Ovary (tissue), 9 donors: ENCODE results near the gene TUBB4B. TPM values are rescaled to one million over a fixed set of nuclear protein-coding genes. Genes with fewer than 3 reads are reported as not detected.

Experiments used
- DNase-seq, 5 donors: peaks; one replicate each; pipeline ENCODE4 v3.0.0-alpha.2; 2019 to 2020
- H3K27ac ChIP-seq, 2 donors: fragments of 200-600 bp; one replicate each; pipeline versions ENCODE4 v1.5.1 to v1.8.0; 2019 to 2022
- H3K27me3 ChIP-seq: fragments of 200-600 bp; one replicate; pipeline ENCODE4 v1.8.0; 2022
- H3K36me3 ChIP-seq: fragments of 200-600 bp; sonication (generic); one replicate; pipeline ENCODE4 v1.5.1; 2019
- H3K4me1 ChIP-seq: one replicate; pipeline ENCODE4 v1.8.1; 2013; ENCODE audit warnings: mild to moderate bottlenecking, moderate library complexity; ENCODE audit not compliant: insufficient read depth
- H3K4me3 ChIP-seq: fragments of 200-600 bp; sonication (generic); one replicate; pipeline ENCODE4 v1.5.1; 2017
- H3K9me3 ChIP-seq, 2 donors: fragments of 200-600 bp in 1 of 2; sonication (generic) in 1 of 2; one replicate each; pipeline versions ENCODE4 v1.5.1 to v1.8.1; 2013 to 2019; ENCODE audit warnings: mild to moderate bottlenecking in 1 of 2, moderate library complexity in 1 of 2
- EP300 ChIP-seq: sonication (generic); formaldehyde crosslinking; IDR thresholded peaks from one replicate; pipeline ENCODE4 v1.6.1; 2017; ENCODE audit warnings: antibody characterized with exemption
- POLR2A ChIP-seq: fragments of 450-650 bp; IDR thresholded peaks from one replicate; pipeline ENCODE4 v1.6.1; 2017; ENCODE audit warnings: antibody characterized with exemption, mild to moderate bottlenecking, moderate library complexity
- WGBS, 3 donors: extraction: QIAGEN DNeasy Blood & Tissue Kit in 1 of 3; methylation state at CpG; one replicate each; pipeline versions ENCODE4 v1.1.5 to v1.1.7; 2013 to 2017; 5-methylcytosine and 5-hydroxymethylcytosine counted together
- intact Hi-C, 4 donors: fragments of 100-400 bp; cut with DNase I; formaldehyde crosslinking; loops; one replicate each; pipeline versions ENCODE4 v1.11.0 to v1.15.1; 2022 to 2023
- polyA plus RNA-seq, 2 donors: library from polyadenylated mRNA; stranded (reverse); fragments of 200-250 nt in 1 of 2; fragments of 350-450 nt in 1 of 2; fragmentation: Illumina TruSeq in 1 of 2; extraction: RNeasy Lipid Tissue Mini Kit (QIAGEN cat#74804) in 1 of 2; gene quantifications; one replicate each; pipeline ENCODE4 v1.2.3, GENCODE V29; 2013 to 2014
- total RNA-seq, 7 donors: library from RNA; depleted of rRNA in 2 of 7; stranded (reverse); fragments of >200 nt in 2 of 7; fragmentation: NEBNext Ultra II Directional in 3 of 7; extraction: Animal tissue kit (Norgen Biotek cat#: 25700) in 3 of 7; gene quantifications; one replicate each; pipeline versions ENCODE4 v1.1.0 to v1.2.4, GENCODE V29; 2016 to 2023
- TF ChIP-seq, protein P1 (sequence below), 3 donors: fragments of 450-650 bp in 2 of 3; fragments of 200-600 bp in 1 of 3; IDR thresholded peaks; one replicate each; pipeline versions ENCODE4 v1.5.1 to v1.8.0; 2016 to 2022; ENCODE audit warnings: antibody characterized with exemption in 3 of 3, mild to moderate bottlenecking in 1 of 3
- donor health status: DM: no; HTN: no; CAD: no; lungs with moderate emphysema.
- donor health status: DM: no; HTN: no; CAD: no.
- donor health status: Bipolar disorder and iron deficiency.
- donor health status: DM: yes; HTN: yes; CAD: no.
- donor health status: DM: no; HTN: no; CAD: no.
- donor health status: DM: yes; HTN: yes; CAD: no.

The TUBB4B gene
- total and polyA plus RNA-seq, 9 donors, result 62.8 to 234 (median 135) TPM

DNA sequence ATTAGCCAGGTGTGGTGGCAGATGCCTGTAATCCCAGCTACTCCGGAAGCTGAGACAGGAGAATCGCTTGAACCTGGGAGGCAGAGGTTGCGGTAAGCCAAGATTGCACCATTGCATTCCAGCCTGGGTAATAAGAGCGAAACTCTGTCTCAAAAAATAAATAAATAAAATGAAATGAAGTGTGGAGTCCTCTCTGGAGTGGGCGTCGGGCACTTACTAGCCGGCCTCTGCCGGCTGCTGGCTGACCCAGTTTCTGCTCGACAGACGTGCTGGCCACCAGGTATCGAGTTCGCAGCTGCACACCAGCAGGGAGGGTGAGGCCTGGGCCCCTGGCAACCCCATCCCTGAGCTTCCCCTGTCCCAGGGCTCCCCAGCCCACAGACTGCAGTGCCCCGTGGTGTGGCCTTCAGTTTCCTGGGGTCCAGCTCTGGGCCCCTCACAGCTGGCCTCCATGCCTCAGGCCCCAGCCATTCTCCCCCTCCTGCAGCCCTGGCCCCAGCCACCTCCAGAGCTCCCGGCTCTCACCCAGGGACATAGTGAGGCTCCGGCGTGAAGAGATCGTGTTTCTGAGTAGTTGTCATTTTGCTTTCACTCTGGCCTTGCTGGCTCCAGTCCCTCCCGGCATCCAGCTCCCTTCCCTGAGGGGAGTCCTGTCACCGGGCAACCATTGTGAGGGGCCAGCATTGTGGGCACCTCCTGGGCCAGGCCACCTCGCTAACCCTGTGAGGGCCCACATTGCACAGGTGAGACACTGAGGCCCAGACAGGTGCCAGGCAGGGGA lies 6.2 kb downstream of the TUBB4B start:
- Histone ChIP-seq H3K4me3 (no peak overlapping the region), H3K9me3 (no peaks in the 10 kb centered on the region), H3K36me3 (no peaks in the 10 kb centered on the region), H3K27me3 (no peaks in the 10 kb centered on the region), H3K27ac (no peak overlapping the region), H3K4me1 (peaks cover under 1% of the 10 kb centered on the region)
- DNase-seq, result no peak
- intact Hi-C loops, result no loop called here
- TF ChIP-seq, protein P1, sequence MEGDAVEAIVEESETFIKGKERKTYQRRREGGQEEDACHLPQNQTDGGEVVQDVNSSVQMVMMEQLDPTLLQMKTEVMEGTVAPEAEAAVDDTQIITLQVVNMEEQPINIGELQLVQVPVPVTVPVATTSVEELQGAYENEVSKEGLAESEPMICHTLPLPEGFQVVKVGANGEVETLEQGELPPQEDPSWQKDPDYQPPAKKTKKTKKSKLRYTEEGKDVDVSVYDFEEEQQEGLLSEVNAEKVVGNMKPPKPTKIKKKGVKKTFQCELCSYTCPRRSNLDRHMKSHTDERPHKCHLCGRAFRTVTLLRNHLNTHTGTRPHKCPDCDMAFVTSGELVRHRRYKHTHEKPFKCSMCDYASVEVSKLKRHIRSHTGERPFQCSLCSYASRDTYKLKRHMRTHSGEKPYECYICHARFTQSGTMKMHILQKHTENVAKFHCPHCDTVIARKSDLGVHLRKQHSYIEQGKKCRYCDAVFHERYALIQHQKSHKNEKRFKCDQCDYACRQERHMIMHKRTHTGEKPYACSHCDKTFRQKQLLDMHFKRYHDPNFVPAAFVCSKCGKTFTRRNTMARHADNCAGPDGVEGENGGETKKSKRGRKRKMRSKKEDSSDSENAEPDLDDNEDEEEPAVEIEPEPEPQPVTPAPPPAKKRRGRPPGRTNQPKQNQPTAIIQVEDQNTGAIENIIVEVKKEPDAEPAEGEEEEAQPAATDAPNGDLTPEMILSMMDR (IDR thresholded peaks at IDR 0.05), result no peak
- TF ChIP-seq POLR2A, result no peak
- TF ChIP-seq EP300, result no peak
- 37 to 57% (median 47%) methylated on average over 20 of the region's 20 CpGs for WGBS, 3 donors

DNA sequence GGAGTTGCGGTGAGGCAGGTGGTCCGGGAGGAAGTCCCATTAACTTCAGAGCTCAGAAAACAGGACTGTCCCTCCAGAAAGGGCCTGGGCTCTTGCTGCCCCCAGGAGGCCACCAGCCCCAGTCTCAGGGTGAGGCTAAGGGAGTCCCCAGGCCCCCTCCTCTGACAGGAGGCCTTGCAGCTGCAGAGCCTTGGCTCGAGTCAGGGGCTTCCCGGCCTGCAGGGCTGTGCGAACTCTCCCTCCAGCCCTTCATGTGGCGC lies 6.8 kb downstream of the TUBB4B start:
- intact Hi-C loops, result no loop called here
- Histone ChIP-seq H3K4me3 (no peak overlapping the region), H3K4me1 (no peaks in the 10 kb centered on the region), H3K9me3 (no peaks in the 10 kb centered on the region), H3K27ac (no peak overlapping the region), H3K36me3 (no peaks in the 10 kb centered on the region), H3K27me3 (no peaks in the 10 kb centered on the region)
- DNase-seq, result no peak
- WGBS, 3 donors, result 47 to 69% (median 52%) methylated on average over 6 of the region's 6 CpGs
- TF ChIP-seq POLR2A (no peak), EP300 (no peak)
- TF ChIP-seq, protein P1 (IDR thresholded peaks at IDR 0.05), result no peak

DNA sequence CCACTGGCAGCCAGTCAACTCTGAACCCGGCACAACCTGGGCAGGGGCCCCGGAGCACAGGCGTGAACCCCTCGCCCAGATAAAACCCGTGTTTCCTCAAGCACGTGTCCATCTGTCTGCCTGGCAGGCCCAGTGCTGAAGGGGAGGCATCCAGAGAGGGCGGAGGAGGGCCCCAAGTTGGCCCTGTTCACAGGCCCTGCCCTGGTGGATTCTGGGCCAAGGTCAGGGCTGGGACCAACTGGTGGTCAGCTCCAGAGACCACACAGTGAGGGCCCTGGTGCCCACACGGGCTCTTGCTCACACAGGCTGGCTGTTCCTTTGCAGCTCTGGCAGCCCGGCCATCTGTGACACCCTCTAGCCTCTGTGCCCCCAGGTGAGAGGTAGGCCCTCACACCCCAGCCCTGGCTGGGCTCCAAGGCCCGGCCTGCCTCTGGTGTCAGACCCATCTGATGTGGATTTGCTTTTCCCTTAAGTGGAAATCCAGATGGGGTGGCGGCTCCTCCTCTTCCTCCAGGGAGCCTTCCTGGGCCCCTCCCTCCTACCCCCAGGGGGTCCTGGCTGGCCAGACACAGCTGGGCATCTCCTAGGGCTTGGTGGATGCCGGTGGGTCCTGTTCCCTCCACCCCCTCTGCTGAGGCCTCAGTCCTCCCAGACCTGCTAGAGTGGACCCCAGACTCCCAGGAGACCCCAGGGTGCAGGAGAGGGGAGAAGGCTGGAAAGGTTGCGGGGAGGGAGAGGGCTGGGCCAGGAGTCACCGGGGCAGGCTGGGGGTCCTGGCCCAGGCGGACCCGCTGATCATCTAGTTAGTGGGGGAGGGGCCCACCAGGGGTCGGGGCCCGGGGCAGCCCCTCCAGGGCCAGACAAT lies 9.5 kb downstream of the TUBB4B start:
- TF ChIP-seq, protein P1 (IDR thresholded peaks at IDR 0.05), result no peak
- TF ChIP-seq EP300 (no peak), POLR2A (no peak)
- no peak overlapping the region for H3K27ac ChIP-seq
- H3K4me3 ChIP-seq, result no peak overlapping the region
- no peak for DNase-seq
- no peaks in the 10 kb centered on the region for H3K9me3 ChIP-seq
- WGBS, 3 donors, result 32 to 38% (median 37%) methylated on average over 16 to 18 of the region's 18 CpGs
- H3K4me1 ChIP-seq, result peaks cover 5% of the 10 kb centered on the region
- intact Hi-C loops, result no loop called here
- no peaks in the 10 kb centered on the region for H3K36me3 ChIP-seq
- H3K27me3 ChIP-seq, result no peaks in the 10 kb centered on the region

DNA sequence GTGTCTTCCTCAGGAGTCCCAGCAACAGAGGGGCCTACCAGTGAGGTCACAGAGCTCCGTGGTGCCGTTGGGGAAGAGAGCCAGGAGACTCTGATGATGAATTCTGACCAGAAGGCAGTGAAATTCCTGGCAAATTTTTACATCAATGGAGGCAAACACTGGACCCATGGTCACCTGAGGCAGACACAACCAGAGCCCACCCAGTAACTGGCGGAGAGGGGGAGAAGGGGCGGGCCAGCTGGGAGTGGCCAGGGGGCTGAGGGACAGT lies 10.0 kb downstream of the TUBB4B start, which contains the start of gene STPG3:
STPG3 (plus strand) TSS at position 93 of the 268 bp plus-strand sequence; CDS start at position 94, 1 bp downstream.
- Histone ChIP-seq H3K27ac (no peak within 1 kb of the TSS), H3K27me3 (no peaks in the 10 kb centered on the region), H3K4me1 (peaks cover 9% of the 10 kb centered on the region), H3K4me3 (no peak within 1 kb of the TSS), H3K9me3 (no peaks in the 10 kb centered on the region), H3K36me3 (no peaks in the 10 kb centered on the region)
- WGBS, 3 donors, result 40 to 61% (median 57%) methylated on average over 4 of the region's 4 CpGs
- DNase-seq, result no peak
- intact Hi-C loops, result no loop called here
- TF ChIP-seq POLR2A (no peak), EP300 (no peak)
- TF ChIP-seq, protein P1 (IDR thresholded peaks at IDR 0.05), result no peak
